Mesenteric fat pad (tissue), 1 donor: ENCODE measurements around the gene BIRC3. TPM values are rescaled to one million over a fixed set of nuclear protein-coding genes. Genes with fewer than 3 reads are reported as not detected.
"Not testable (repeated sequence)": the region's sequence is repeated elsewhere in the genome, so short reads cannot be mapped to it uniquely, and the experiment has no call there.

Experiments
- DNase-seq: peaks from one replicate; pipeline ENCODE4 v3.0.0-alpha.2; 2020; ENCODE audit warnings: low spot score
- total RNA-seq: library from RNA; stranded (reverse); fragmentation: NEBNext Ultra II Directional; extraction: Animal tissue kit (Norgen Biotek cat#: 25700); gene quantifications from one replicate; pipeline ENCODE4 v1.2.1, GENCODE V29; 2021
- donor health status: DM: yes; HTN: yes; CAD: no.

The BIRC3 gene
- total RNA-seq, 1 donor from 2014 or later: 5.3 TPM

DNA sequence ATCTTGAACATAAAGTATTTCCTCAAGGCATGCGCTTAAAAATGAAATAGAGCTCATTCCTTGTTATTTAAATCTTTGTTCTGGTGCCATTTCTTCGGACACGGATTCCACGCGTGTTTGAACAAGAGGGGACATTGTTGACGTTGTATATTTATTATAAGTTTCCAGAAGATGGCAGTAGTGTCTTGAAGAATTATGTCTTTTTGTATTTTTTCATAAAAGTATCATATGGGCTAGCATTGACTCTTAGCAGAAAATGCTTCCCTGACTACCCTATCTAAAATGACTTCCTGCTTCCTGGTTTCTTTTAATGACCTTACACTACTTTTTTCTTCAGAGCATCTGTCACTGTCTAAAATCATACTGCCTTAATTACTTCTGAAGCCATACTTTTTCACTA, 50.1 kb downstream of the BIRC3 start:
- DNase-seq: no peak

DNA sequence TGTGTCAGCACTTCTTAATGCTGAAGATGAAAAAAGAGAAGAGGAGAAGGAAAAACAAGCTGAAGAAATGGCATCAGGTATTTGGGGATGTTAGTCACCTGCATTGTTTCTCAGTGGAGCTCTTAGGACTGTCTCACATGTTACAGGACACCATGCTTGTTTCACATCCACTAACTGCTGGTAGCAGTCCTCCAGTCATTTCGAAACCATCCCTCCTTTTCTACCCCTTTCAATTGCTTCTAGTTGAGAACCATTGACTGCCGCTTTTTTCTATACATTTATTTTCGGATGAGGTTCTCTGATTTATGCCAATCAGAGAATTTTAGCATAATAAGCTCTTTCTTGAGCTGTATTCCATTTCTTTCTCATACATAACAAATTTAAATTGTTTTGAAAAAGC, 51.2 kb downstream of the BIRC3 start:
- DNase-seq: no peak

DNA sequence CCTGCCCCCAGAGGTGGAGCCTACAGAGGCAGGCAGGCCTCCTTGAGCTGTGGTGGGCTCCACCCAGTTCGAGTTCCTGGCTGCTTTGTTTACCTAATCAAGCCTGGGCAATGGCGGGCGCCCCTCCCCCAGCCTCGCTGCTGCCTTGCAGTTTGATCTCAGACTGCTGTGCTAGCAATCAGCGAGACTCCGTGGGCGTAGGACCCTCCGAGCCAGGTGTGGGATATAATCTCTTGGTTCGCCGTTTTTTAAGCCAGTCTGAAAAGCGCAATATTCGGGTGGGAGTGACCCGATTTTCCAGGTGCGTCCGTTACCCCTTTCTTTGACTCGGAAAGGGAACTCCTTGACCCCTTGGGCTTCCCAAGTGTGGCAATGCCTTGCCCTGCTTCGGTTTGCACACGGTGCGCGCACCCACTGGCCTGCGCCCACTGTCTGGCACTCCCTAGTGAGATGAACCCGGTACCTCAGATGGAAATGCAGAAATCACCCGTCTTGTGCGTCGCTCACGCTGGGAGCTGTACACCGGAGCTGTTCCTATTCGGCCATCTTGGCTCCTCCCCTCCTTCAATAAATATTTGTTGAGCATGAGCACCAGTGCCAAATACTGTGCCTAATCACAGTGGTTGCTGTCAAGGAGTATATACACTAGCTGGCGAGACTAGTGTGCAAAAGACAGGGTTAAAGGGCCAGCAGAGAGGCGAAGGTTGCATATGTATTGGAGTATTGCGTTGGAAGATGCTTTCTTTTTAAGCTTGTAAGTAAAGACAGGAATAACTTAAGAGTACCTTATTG, 57.5 kb downstream of the BIRC3 start:
- not testable (repeated sequence) for DNase-seq

DNA sequence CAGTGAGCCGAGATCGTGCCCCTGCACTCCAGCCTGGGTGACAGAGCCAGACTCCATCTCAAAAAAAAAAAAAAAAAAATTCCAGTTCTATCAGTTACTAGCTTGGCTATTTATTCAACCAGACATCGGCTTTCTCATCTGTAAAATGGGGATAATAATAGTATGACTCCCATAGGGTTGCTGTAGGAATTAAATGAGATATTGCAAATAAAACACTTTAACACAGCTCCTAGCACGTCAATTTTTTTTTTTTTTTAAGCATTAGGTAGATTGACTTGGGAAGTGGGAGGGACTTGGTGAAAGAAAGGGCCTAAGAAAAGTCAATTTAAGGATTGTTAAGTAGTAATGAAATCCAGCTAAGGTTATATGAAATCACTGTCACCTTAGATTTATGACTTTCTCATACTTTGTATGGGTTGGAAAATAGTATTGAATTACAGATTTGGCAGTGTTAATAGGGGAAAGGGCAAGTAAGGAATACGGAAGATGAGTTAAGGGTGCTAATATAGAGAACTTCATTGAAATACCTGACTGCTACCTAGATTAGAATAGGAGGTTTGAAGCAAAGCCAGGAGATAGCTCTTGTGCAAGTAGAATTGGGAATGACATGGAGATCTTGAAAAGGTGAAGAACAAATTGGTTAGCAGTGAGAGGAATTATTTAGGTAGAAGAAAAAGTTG, 58.6 kb downstream of the BIRC3 start:
- no peak for DNase-seq

DNA sequence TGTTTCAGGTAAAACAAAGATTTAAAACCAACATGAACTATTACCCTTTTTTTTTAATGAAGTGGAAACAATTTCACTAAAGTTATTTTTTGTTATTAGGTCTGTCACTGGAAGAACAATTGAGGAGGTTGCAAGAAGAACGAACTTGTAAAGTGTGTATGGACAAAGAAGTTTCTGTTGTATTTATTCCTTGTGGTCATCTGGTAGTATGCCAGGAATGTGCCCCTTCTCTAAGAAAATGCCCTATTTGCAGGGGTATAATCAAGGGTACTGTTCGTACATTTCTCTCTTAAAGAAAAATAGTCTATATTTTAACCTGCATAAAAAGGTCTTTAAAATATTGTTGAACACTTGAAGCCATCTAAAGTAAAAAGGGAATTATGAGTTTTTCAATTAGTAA, 60.6 kb downstream of the BIRC3 start:
- DNase-seq: no peak

DNA sequence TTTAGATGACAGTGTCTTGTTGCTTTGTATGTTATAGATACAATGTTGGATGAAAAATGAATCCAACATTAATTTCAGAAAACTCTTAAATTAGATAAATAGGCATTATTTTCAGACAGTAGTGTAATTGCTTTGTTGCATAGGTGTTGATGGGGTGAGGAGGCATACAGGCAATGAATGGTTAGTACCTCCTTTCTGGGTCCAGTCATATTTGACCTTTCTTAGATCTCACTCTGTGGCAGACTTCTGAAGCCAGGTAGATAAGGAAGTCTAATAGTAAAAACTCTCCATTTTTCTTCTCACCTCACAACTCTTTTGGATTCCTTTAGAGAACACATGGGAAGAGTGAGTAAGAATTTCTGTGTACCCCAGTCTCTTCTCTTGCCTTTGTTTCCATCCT, 61.5 kb downstream of the BIRC3 start:
- no peak for DNase-seq

DNA sequence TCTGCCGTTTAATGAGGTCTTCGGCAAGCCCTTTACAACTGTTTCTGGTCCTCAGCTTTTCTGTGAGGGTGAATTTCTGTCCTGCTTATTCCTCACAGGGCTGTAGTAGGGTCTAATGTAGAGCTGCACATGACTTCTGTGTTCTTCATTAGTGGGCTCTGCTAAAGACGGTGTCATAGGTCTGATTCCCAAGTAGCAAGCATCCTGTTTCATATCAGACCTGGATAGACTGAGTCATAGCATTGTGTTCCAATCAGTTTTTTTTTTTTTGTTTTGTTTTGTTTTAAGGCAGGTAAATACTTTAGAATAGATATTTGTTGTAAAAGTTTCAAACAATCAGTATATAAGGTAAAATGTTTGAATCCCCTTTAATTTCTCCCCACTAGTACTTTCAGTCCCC, 65.1 kb downstream of the BIRC3 start:
- no peak for DNase-seq

DNA sequence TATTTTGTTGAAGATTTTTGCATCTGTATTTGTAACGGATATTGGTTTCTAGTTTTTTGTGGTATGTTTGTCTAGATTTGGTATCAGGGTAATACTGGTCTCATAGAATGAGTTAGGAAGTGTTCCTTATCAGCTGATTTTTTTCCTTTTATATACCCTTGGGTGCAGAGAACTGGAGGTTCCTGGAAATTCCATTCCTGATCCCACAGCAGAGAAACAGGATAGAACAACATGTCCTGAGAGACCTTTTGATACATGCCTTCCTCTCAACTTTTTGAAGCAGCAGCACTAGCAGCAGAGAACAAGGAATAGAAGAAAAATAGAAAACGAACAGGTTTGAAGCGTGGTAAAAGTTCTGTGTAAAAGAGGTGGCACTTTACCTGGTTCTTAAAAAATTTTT, 66.6 kb downstream of the BIRC3 start:
- DNase-seq: no peak

DNA sequence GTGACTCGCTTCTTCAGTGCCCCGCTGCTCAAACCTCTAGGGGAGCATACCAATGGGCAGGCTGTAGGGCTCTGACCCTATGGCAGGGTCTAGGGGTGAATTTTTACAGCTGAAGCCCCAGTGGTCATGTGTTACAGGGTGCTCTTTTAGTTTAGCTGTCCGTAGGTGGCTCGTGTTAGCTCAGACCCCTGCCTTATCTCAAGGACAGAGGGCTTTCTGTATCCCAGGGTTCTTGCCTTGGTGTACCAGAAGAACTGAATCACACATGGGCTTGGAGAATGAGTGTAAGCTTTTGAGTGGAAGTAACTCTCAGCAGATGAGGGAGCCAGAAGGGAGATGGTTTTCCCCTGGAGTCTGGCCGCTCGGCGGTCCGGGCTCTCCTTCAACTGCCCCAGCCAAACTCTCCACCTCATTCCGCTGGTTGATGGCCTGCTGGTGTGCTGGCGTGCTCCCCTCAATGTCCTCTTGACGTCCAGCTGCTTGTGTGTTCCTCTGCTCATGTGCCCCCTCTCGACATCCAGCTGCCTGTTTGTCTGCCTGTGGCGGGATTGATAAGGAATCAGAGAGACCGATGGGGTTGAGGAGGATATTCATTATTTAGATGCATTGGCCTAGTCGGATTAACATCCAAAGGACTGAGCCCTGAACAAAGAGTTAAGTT, 67.3 kb downstream of the BIRC3 start:
- no peak for DNase-seq

DNA sequence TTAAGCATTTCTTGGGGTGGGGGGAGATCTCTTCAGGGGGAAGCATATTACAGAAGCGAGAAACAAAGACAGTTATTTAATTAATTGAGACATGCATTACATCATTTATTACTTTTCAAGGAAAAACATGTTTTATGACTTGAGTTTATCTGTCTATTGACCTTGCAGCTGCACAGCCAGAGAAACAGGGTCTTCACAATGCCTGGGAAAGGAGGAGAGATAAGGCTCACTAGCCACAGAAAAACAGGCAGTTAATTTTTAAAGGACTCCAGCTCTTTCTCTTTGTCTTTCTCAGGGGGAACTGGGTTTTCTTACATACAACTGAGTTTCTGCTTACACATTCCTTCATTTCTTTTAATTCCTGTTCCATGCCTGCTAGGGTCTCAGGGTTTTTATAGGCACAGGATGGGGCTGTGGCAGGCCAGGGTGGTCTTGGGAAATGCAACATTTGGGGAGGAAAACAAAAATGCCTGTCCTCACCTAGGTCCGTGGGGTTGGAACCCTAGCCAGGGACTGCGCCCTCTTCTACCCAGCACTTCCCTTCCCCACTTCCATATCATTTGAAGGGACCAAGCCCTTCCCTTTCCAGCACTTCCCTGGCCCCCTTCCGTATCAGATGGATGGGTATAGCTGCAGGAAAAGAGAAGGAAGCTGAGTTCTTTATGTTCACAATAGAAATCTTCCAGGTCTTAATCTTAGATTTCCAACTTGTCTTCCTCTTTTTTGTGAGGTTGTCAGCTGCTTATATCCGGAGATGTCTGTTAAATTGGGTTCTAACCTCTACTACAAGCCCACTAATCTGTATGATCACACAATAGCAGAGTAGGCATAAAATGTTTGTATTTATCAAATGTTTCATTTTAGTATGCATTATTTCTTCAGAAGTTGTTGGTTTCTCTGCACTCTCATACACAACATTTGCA, 68.1 kb downstream of the BIRC3 start:
- no peak for DNase-seq

DNA sequence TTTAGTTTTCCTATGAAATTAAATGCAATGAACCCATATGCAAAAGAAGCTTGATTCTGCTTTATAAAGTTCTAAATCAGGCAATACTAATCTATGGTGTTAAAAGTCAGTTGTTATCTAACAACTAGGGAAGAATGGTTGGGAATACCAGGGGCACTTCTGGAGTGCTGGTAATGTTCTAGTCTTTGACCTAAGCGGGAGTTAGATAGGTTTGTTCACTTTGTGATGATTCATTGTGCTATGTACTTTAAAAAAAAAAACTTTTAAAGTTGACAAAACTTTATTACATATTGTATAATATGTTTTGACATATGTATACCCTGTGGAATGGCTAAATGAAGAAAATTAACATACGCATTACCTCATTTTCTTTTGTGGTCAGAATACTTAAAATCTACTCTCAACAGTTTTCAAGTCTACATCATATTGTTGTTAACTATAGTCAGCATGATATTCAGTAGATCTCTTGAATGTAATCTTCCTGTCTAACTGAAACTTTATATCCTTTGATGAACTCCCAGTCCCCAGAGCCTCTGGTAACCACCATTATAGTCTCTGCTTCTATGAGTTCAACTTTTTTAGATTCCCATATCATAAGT, 69.0 kb downstream of the BIRC3 start:
- DNase-seq: no peak

DNA sequence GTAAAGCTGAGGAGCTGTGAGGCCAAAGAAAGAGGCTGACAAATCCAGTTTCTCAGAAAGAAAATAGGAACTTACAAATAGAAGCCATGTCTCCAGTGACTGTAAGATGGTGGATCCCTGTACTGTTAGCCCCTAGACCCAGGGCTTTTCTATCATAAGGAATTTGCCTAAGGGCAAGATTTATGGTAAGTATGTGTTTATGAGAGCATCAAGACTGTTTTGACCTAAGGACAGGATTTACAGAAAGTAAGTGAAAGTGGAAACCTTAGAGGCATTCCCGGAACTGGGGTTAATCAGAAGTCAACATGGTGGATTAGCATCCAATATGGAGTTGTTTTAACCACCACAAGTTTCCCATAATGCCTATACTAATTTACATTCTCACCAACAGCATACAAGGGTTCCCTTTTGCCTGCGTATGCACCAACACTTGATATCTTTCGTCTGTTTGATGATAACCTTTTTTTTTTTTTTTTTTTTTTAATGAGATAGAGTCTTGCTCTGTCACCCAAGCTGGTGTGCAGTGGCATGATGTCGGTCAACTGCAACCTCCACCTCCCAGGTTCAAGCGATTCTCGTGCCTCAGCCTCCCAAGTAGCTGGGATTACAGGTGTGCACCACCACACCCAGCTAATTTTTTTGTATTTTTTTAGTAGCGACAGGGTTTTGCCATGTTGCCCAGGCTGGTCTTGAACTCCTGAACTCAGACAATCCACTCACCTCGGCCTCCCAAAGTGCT, 69.9 kb downstream of the BIRC3 start:
- no peak for DNase-seq

Other genes with a start within 250 kb of the BIRC3 start
- 135 TPM for gene YAP1, start 207.0 kb upstream of the BIRC3 start, total RNA-seq
- 43.1 TPM for gene BIRC2, start 29.7 kb downstream of the BIRC3 start, total RNA-seq
- gene TMEM123, start 135.3 kb downstream of the BIRC3 start, total RNA-seq: 93.0 TPM
- gene MMP7, start 213.3 kb downstream of the BIRC3 start, total RNA-seq: 2.5 TPM